ENCODE measurements around the gene FOXK1. TPM values are rescaled to one million over a fixed set of nuclear protein-coding genes. Genes with fewer than 3 reads are reported as not detected.
A peak's percentile ranks its signal among the peaks of the same experiment; 100 is the strongest.

The FOXK1 gene
- total RNA-seq, 2 donors from 2014 or later: 19.4 to 24.8 TPM

DNA sequence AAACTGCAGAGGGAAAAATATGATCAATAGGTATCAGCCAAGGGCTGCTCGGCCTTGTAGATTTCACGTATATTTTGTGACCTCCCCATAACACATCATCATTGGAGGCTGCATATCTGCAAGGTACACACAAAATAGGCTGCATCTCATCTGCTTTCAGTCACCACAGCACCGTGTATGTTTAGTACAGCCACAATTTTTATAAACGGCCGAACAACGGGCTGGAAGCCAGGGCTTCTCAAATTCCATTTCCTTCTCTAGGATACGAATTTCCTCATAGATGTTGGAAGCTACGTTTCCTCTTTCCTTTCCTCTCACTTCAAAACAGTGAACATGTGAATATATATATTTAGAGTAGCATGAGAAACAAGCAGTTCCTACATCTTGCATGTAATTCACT is 20.2 kb upstream of the FOXK1 start:
- H3K36me3 ChIP-seq: no peaks in the 10 kb centered on the region
- no peaks in the 10 kb centered on the region for H3K27me3 ChIP-seq
- no peak overlapping the region for H3K27ac ChIP-seq
- TF ChIP-seq, protein P1, sequence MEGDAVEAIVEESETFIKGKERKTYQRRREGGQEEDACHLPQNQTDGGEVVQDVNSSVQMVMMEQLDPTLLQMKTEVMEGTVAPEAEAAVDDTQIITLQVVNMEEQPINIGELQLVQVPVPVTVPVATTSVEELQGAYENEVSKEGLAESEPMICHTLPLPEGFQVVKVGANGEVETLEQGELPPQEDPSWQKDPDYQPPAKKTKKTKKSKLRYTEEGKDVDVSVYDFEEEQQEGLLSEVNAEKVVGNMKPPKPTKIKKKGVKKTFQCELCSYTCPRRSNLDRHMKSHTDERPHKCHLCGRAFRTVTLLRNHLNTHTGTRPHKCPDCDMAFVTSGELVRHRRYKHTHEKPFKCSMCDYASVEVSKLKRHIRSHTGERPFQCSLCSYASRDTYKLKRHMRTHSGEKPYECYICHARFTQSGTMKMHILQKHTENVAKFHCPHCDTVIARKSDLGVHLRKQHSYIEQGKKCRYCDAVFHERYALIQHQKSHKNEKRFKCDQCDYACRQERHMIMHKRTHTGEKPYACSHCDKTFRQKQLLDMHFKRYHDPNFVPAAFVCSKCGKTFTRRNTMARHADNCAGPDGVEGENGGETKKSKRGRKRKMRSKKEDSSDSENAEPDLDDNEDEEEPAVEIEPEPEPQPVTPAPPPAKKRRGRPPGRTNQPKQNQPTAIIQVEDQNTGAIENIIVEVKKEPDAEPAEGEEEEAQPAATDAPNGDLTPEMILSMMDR (IDR thresholded peaks at IDR 0.05): no peak
- DNase-seq (ENCODE audit: low spot score): no peak
- peaks cover 0 to 19% of the 10 kb centered on the region in 2 donors for H3K9me3 ChIP-seq
- no peak overlapping the region for H3K4me3 ChIP-seq
- H3K4me1 ChIP-seq: no peaks in the 10 kb centered on the region

DNA sequence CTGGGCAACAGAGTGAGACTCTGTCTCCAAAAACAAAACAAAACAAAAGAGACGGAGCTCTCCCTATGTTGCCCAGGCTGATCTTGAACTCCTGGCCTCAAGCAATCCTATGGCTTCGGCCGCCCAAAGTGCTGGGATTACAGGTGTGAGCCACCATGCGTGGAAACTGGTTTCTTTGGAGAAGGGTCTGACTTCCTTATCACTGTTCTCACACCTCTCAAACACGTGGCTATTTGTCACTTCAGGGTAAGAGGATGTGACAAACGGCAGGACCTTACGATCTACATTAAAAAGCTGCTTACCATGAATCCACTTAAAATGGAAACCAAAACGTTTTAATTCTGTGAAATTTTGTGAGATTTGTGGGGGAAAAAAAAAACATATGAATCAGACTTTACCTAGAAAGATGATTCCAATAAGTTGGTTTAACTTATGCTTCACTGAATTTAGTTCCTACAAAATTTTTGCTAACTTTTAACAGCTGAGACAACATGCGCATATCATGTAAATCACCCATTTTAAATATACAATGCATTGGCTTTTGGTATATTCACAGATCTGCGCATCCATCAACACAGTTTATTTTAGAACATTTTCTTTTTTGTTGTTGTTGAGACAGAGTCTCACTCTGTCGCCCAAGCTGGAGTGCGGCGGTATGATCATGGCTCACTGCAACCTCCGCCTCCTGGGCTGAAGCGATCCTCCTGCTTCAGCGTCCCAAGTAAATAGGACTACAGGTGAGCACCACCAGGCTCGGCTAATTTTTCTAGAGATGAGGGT is 18.7 kb upstream of the FOXK1 start:
- Histone ChIP-seq H3K27me3 (no peaks in the 10 kb centered on the region), H3K36me3 (no peaks in the 10 kb centered on the region), H3K4me1 (no peaks in the 10 kb centered on the region), H3K9me3 (peaks cover 0 to 9% of the 10 kb centered on the region in 2 donors), H3K27ac (no peak overlapping the region), H3K4me3 (no peak overlapping the region)
- TF ChIP-seq, protein P1 (IDR thresholded peaks at IDR 0.05): no peak
- DNase-seq (ENCODE audit: low spot score): no peak

DNA sequence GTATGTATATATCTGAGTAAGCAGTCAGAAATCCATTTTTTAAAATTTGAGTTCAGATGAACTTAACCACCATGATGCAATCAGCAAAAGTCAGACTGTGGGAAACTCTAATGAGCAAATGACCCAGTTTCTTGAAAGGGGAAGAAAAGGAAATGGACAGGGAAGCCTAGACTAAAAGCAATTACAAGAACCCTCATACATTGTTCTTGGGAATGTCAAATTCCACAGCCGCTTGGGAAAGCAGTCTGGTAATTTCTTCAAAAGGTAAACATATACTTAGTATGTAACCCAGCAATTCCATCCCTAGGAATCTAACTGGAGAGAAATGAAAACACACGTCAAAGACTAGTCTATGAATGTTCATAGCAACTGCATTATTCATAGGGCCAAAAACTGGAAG is 16.4 kb upstream of the FOXK1 start:
- H3K27me3 ChIP-seq: no peaks in the 10 kb centered on the region
- TF ChIP-seq, protein P1 (IDR thresholded peaks at IDR 0.05): no peak
- peak overlapping the region; percentile 40 to 49 for H3K27ac ChIP-seq
- no peaks in the 10 kb centered on the region for H3K36me3 ChIP-seq
- H3K9me3 ChIP-seq: no peaks in the 10 kb centered on the region
- H3K4me3 ChIP-seq: no peak overlapping the region
- no peaks in the 10 kb centered on the region for H3K4me1 ChIP-seq
- no peak for DNase-seq (ENCODE audit: low spot score)

DNA sequence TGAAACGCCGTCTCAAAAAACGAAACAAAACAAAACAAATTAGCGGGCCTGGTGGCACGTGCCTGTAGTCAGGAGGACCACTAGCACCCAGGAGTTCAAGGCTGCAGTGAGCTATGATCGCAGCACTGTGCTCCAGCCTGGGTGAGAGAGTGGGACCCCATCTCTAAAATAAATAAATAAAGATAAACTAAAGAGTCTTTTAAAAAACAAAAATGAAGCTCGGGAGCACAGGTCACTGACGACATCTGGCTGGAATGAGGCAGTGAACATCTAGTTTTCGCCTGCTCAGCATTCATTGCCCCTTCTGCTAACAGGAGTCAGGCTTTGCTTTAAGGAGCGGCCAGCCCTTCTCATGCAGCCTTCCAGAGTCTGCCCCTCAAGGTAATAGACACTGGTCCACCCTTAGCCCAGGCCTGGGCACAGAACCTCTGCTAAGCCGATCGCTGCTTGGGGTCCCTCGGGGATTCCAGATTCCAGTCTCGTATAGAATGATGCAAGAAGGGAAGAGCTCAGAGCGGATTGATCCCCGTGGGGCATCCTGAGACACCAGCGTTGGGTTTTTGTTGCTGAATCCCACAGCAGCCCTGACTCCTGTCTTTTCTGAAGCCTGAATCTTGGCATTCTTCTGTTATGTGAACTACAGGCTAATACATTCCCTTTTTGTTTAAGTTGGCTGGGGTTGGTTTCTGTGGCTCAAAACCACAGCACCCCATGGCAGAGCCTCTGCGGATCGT is 14.2 kb upstream of the FOXK1 start:
- no peak overlapping the region for H3K4me3 ChIP-seq
- peak overlapping the region in 1 of 2 donors; percentile 32 for H3K27ac ChIP-seq
- TF ChIP-seq, protein P1 (IDR thresholded peaks at IDR 0.05): no peak
- no peak for DNase-seq (ENCODE audit: low spot score)
- H3K4me1 ChIP-seq: no peaks in the 10 kb centered on the region
- H3K9me3 ChIP-seq: no peaks in the 10 kb centered on the region
- no peaks in the 10 kb centered on the region for H3K36me3 ChIP-seq
- no peaks in the 10 kb centered on the region for H3K27me3 ChIP-seq

DNA sequence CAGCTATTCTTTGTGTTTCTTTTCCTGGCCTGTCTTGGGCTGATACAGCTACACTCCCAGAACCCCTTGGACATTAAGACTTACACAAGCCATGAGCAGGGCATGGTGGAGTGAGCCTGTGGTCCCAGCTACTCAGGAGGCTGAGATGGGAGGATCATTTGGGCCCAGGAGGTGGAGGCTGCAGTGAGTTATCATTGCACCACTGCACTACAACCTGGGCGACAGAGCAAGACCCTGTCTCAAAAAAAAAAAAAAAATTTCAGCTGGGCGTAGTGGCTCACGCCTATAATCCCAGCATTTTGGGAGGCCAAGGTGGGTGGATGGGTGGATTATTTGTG is 13.6 kb upstream of the FOXK1 start:
- TF ChIP-seq, protein P1 (IDR thresholded peaks at IDR 0.05): no peak
- Histone ChIP-seq H3K4me1 (no peaks in the 10 kb centered on the region), H3K27me3 (no peaks in the 10 kb centered on the region), H3K27ac (peak overlapping the region in 1 of 2 donors; percentile 39), H3K9me3 (no peaks in the 10 kb centered on the region), H3K4me3 (no peak overlapping the region), H3K36me3 (no peaks in the 10 kb centered on the region)
- no peak for DNase-seq (ENCODE audit: low spot score)

All from right atrium auricular region (tissue), 2 donors.